Ishikawa (cell line): ENCODE measurements around the gene ZNF469.

Experiments
- CEBPB ChIP-seq: IDR thresholded peaks from 2 replicates; pipeline ENCODE4 v1.6.1; 2012
- CREB1 ChIP-seq: IDR thresholded peaks from 2 replicates; pipeline ENCODE4 v1.6.1; 2012; ENCODE audit warnings: low read depth
- EGR1 ChIP-seq: IDR thresholded peaks from 2 replicates; pipeline ENCODE4 v1.6.1; 2012
- EP300 ChIP-seq: IDR thresholded peaks from 2 replicates; pipeline ENCODE4 v1.6.1; 2012; ENCODE audit warnings: borderline replicate concordance
- FOXM1 ChIP-seq: IDR thresholded peaks from 2 replicates; pipeline ENCODE4 v1.6.1; 2012; ENCODE audit warnings: low read depth, borderline replicate concordance
- MAX ChIP-seq: IDR thresholded peaks from 2 replicates; pipeline ENCODE4 v1.6.1; 2012
- NFIC ChIP-seq: IDR thresholded peaks from 2 replicates; pipeline ENCODE4 v1.6.1; 2012
- RAD21 ChIP-seq: IDR thresholded peaks from 2 replicates; pipeline ENCODE4 v1.6.1; 2012; ENCODE audit warnings: low read depth
- REST ChIP-seq: IDR thresholded peaks from 2 replicates; pipeline ENCODE4 v1.6.1; 2012; ENCODE audit warnings: low read depth, mild to moderate bottlenecking
- TAF1 ChIP-seq: IDR thresholded peaks from 2 replicates; pipeline ENCODE4 v1.6.1; 2012; ENCODE audit warnings: low read depth, mild to moderate bottlenecking
- TCF12 ChIP-seq: IDR thresholded peaks from 2 replicates; pipeline ENCODE4 v1.6.1; 2012; ENCODE audit warnings: low read depth
- TEAD4 ChIP-seq: IDR thresholded peaks from 2 replicates; pipeline ENCODE4 v1.6.1; 2012
- USF1 ChIP-seq: IDR thresholded peaks from 2 replicates; pipeline ENCODE4 v1.6.1; 2012
- YY1 ChIP-seq: IDR thresholded peaks from 2 replicates; pipeline ENCODE4 v1.6.1; 2012; ENCODE audit warnings: low read depth
- ZBTB7A ChIP-seq: IDR thresholded peaks from 2 replicates; pipeline ENCODE4 v1.6.1; 2012; ENCODE audit warnings: low read depth

Gene ZNF469

DNA sequence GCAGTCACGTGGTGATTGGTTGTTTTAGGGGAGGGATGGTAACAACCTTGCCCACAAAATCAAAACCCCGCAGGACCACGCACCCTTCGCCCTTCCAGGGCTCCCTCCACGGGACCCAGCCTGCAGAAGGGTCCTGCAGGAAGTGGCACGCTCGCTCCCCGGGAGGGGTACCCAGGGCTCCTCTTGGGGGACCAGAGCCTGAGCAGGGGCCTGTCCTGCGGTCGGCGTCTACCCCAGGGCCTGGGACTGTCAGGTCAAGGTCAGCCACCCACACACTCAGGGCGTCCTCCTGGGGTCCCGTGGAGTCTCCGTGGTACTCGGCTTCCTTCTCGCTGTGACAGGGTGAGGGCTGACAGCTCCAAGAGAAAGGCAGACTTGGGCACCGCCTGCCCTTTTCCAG is 33.9 kb downstream of the ZNF469 start:
- TF ChIP-seq CEBPB, result no peak
- no peak for TF ChIP-seq REST
- TF ChIP-seq YY1, result no peak
- TF ChIP-seq CREB1, result no peak
- no peak for TF ChIP-seq ZBTB7A
- TF ChIP-seq TCF12, result no peak
- no peak for TF ChIP-seq TEAD4
- TF ChIP-seq MAX, result no peak
- TF ChIP-seq TAF1, result no peak
- TF ChIP-seq EP300, result no peak
- no peak for TF ChIP-seq USF1
- TF ChIP-seq RAD21, result no peak
- no peak for TF ChIP-seq FOXM1
- TF ChIP-seq NFIC, result no peak
- TF ChIP-seq EGR1, result no peak

DNA sequence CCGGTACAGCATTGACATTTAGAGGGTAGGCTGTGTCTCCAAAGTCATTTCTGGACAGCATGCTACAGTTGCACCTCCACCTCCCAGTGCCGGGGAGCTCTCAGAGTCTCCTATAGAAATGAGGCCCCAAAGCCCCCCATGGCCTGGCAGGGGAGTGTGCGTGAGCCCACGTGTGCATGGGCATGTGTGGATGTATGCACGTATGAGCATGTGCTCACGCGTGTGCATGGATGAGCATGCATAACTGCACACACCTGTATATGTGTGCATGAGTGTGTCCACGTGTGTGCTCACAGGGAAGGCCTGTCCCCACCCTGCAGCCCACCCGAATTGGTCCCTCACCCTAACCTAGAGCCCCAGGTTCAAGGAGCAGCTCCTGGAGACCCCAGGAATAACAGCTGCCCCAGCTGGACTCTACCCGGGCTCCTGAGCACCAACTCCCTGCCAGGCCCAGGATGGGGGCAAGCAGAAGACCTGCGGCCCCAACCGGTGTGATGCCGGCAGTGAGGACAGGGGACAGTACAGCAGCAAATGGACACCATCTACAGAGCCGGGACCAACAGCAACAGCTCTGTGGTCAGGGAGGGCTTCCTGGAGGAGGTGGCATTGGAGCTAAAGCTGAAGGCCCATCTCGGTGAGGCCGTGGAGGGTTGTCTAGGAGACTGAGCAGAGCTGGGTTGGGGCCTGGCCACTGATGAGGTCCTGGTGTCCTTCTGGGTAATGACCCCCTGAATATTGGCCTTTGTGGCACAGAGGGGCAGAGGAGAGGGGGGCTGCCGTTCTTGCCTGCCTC is 35.1 kb downstream of the ZNF469 start:
- TF ChIP-seq REST (no peak), TAF1 (no peak), CREB1 (no peak), USF1 (no peak), NFIC (no peak), CEBPB (no peak), RAD21 (no peak), EGR1 (no peak), MAX (no peak), TCF12 (no peak), EP300 (no peak), TEAD4 (no peak), FOXM1 (no peak), ZBTB7A (no peak), YY1 (no peak)

DNA sequence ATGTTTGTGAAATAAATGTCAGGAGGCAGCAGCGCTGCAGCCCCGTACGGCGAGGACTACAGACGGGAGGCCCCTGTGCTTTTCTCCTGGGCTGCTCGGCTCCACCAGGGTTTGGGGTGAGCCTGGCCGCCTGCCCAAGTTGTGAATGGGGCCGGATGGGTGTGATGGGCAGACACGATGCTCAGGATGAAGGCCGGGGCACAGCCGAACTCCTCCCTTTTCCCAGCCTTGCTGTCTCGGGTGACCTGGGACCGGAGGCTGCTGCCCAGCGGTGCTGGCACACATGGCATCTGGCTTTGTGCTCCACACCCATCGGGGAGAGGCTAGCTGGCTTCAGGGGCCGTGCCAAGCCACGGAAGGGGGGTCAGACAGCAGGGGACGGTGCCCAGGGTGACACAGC is 36.1 kb downstream of the ZNF469 start:
- TF ChIP-seq FOXM1, result no peak
- TF ChIP-seq TCF12, result no peak
- TF ChIP-seq TEAD4, result no peak
- TF ChIP-seq CEBPB, result no peak
- no peak for TF ChIP-seq NFIC
- no peak for TF ChIP-seq RAD21
- no peak for TF ChIP-seq YY1
- no peak for TF ChIP-seq TAF1
- no peak for TF ChIP-seq REST
- no peak for TF ChIP-seq USF1
- TF ChIP-seq MAX, result no peak
- TF ChIP-seq ZBTB7A, result no peak
- no peak for TF ChIP-seq CREB1
- no peak for TF ChIP-seq EGR1
- no peak for TF ChIP-seq EP300
